Adipocyte (in vitro differentiated cells): ENCODE results near the gene AVPR2.

ENCODE experiments used
- DNase-seq: peaks from one replicate; pipeline ENCODE4 v3.0.0-alpha.2; 2015; ENCODE audit warnings: low read depth
- H3K27me3 ChIP-seq: replicated peaks from 2 replicates; pipeline ENCODE4 v1.7.0; 2013; ENCODE audit warnings: mild to moderate bottlenecking, low read length, moderate library complexity; ENCODE audit not compliant: control insufficient read depth, insufficient read depth
- H3K36me3 ChIP-seq: 2 replicates; pipeline ENCODE4 v1.7.0; 2013; ENCODE audit warnings: low read length, mild to moderate bottlenecking, moderate library complexity; ENCODE audit not compliant: control insufficient read depth, insufficient read depth, severe bottlenecking
- H3K4me1 ChIP-seq: 2 replicates; pipeline ENCODE4 v1.7.0; 2013; ENCODE audit warnings: mild to moderate bottlenecking, low read length, moderate library complexity; ENCODE audit not compliant: control insufficient read depth, insufficient read depth
- H3K4me3 ChIP-seq: 2 replicates; pipeline ENCODE4 v1.7.0; 2013; ENCODE audit warnings: mild to moderate bottlenecking, low read length, moderate library complexity
- H3K9ac ChIP-seq: 2 replicates; pipeline ENCODE4 v1.7.0; 2013; ENCODE audit warnings: mild to moderate bottlenecking, low read length, moderate library complexity
- H3K9me3 ChIP-seq: 2 replicates; pipeline ENCODE4 v1.7.0; 2013; ENCODE audit warnings: mild to moderate bottlenecking, low read length, moderate library complexity; ENCODE audit not compliant: control insufficient read depth

Gene AVPR2

GRCh38 chrX:153939573-153939972 lies 35.1 kb downstream of the AVPR2 start:
- H3K4me1 ChIP-seq = no peaks in the 10 kb centered on the region
- H3K4me3 ChIP-seq = no peak overlapping the region
- H3K27me3 ChIP-seq = peaks cover 14% of the 10 kb centered on the region
- H3K9ac ChIP-seq = no peak overlapping the region
- no peaks in the 10 kb centered on the region for H3K9me3 ChIP-seq
- H3K36me3 ChIP-seq = no peaks in the 10 kb centered on the region
- no peak for DNase-seq

DNA sequence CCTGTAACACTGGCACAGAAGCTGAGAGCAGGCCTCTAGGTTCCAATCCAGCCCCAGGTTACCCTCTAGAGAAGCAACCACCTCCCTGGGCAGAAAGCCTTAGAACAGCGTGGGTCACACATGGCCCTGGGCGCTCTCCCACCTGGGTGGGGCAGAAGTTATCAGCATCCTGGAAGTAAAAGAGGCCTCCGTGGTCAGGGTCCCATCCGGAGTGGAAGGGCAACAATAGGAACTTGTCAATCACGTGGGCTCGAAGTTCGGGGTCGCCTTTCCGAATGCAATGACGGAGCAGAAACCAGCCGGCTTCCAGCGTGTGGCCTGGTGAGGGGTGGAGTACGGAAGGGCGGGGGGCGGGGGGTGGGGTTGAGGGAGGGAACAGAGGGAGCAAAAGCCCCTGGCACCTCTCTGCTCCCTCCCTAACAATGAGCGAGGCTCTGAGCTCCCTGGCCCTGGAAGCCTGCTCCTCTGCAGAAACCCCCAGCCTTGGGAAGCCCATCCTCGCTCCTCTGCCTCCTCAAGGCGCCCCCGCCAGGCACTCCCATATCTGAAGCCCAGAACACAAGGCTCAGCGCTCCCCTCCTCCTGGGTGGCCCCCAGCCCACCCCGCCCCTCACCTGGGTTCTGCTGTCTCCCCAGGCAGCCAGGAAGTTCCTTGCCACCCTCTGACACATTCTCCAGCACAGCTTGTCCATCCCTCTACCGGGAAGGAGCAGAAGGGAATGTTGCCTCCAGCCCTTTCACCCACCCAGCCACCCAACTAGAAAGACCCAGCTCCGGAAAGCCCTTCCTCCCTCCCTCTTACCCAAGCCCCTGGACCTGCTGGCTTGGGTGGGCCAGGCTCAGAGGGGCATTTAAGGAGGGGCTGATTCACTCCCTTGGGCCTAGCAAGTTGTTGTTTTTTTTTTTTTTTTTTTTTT lies 37.1 kb downstream of the AVPR2 start:
- Histone ChIP-seq H3K9ac (no peak overlapping the region), H3K4me3 (no peak overlapping the region), H3K9me3 (no peaks in the 10 kb centered on the region), H3K36me3 (no peaks in the 10 kb centered on the region), H3K4me1 (no peaks in the 10 kb centered on the region), H3K27me3 (peaks cover 14% of the 10 kb centered on the region)
- no peak for DNase-seq

- no peak for DNase-seq
- H3K27me3 ChIP-seq = peaks cover 14% of the 10 kb centered on the region
- peaks cover 15% of the 10 kb centered on the region for H3K36me3 ChIP-seq
- H3K9ac ChIP-seq = no peak within 1 kb of the TSS
- peak within 1 kb of the TSS; percentile 27 for H3K4me3 ChIP-seq
- H3K4me1 ChIP-seq = no peaks in the 10 kb centered on the region
- no peaks in the 10 kb centered on the region for H3K9me3 ChIP-seq
Observed at GRCh38 chrX:153944140-153944799, 39.8 kb downstream of the AVPR2 start, which contains the start of gene RENBP. Gene RENBP (minus strand): TSS chrX:153944643. CDS start chrX:153944610, 33 bp downstream.

DNA sequence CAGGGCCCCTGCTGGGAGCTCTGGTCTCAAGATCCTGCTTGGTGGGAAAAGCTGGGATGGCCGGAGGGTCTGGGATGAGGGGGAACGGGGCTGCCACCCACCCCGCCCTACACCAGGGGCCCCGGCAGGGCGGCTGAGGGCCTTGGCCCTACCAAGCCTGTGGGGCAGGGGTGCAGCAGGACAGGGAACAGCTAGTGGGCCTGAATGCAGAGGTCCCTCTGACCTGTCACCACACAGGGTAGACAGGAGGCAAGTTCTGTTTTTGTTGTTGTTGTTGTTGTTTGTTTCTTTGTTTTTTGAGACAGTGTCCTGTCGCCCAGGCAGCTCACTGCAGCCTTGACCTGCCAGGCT lies 40.3 kb downstream of the AVPR2 start:
- DNase-seq = no peak
- no peak overlapping the region for H3K4me3 ChIP-seq
- no peaks in the 10 kb centered on the region for H3K4me1 ChIP-seq
- H3K9me3 ChIP-seq = no peaks in the 10 kb centered on the region
- H3K27me3 ChIP-seq = peaks cover 10% of the 10 kb centered on the region
- H3K9ac ChIP-seq = no peak overlapping the region
- H3K36me3 ChIP-seq = peaks cover 20% of the 10 kb centered on the region

DNA sequence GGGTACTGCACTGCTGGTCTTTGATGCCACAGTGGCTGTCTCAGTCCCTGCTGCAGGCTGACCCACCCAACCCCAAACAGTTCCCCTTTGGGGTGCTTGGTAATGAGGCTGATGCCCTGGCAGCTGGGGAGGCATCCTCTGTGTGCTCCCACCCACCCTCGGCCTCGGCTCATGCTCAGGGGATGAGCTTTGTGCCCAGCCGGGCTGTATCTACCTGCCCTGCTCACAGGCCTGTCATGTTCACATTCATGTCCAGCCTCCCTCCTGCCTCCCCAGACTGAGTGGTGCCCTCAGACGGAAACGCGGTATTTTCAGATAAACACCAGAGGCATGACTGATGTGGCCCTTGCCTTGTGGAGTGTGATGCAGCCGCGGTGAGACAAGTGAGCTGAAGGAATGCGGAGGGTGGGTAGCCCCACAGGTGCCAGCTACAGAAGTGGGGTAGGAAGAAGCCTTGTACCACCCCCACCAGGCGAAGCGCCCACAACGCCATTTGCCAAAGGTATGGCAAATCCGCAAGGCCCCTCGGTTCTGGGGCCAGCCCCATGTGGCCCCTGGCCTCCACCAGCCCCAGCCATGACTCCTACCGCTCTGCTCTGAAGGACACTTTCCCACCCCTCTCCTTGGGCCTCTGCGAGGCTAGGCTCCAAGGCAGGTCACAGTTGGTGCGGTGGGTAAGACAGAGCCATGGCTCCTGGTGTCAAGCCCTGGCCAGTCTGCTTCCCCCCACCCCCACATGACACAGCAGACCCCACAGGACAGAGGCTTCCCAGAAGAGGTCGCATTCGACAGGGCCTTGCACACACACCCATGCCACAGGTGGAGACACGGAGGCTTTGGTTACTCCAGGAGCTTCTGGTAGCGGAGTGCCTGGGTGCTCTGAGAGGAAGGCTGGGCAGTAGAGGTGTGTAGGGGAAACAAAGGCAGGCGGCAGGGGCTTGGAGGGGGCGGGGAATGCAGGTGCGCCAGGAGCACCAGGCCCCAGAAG lies 41.8 kb downstream of the AVPR2 start:
- H3K4me1 ChIP-seq = no peaks in the 10 kb centered on the region
- no peak overlapping the region for H3K9ac ChIP-seq
- H3K9me3 ChIP-seq = no peaks in the 10 kb centered on the region
- peaks cover 8% of the 10 kb centered on the region for H3K27me3 ChIP-seq
- no peak for DNase-seq
- peaks cover 35% of the 10 kb centered on the region for H3K36me3 ChIP-seq
- H3K4me3 ChIP-seq = no peak overlapping the region

DNA sequence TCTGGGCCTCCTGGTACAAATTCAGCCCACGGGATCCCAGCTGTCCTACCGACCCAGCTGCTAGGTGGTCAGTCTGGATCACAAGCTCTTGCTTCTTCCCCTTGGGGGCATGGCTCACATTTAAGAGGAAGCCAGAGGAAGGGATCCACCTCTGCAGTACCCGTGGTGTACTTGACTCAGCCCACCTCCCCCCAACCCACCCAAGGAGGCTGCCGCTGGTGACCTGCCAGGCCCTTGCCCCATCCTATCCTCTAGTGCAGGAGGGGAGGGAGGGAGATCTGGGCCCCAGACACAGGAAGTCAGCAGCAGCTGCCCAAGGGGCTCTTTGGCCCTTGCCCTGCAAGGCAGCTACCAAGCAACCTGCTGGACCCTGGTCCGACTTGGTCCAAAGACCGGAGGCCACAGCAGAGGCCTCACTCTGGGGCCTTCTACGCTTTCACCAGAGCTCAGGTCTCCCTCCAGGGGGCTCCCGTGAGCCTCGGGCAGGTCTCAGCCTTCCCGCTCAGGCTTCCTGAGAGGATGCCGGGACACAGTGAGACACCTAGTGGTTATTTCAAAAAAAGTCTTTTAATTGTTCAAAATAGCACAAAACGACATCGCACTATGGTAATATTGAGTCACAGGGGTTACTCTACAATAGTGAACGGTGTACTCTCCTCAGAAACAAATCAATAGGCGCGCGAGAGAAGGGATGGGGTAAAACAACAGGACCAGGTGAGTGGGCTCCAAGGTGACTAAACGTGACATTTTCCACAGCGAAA lies 42.7 kb downstream of the AVPR2 start:
- Histone ChIP-seq H3K27me3 (peaks cover 8% of the 10 kb centered on the region), H3K4me1 (no peaks in the 10 kb centered on the region), H3K9me3 (no peaks in the 10 kb centered on the region), H3K36me3 (peaks cover 44% of the 10 kb centered on the region), H3K4me3 (no peak overlapping the region), H3K9ac (no peak overlapping the region)
- peak; percentile 83 for DNase-seq

- Histone ChIP-seq H3K9me3 (no peaks in the 10 kb centered on the region), H3K27me3 (peaks cover 8% of the 10 kb centered on the region), H3K4me3 (no peak overlapping the region), H3K36me3 (peaks cover 53% of the 10 kb centered on the region), H3K4me1 (no peaks in the 10 kb centered on the region), H3K9ac (no peak overlapping the region)
- DNase-seq = no peak
Observed at GRCh38 chrX:153948002-153948466, 43.6 kb downstream of the AVPR2 start.

GRCh38 chrX:153948847-153949805 lies 44.7 kb downstream of the AVPR2 start:
- no peaks in the 10 kb centered on the region for H3K9me3 ChIP-seq
- H3K9ac ChIP-seq = no peak overlapping the region
- peaks cover 2% of the 10 kb centered on the region for H3K27me3 ChIP-seq
- DNase-seq = no peak
- no peaks in the 10 kb centered on the region for H3K4me1 ChIP-seq
- no peak overlapping the region for H3K4me3 ChIP-seq
- H3K36me3 ChIP-seq = peaks cover 60% of the 10 kb centered on the region

DNA sequence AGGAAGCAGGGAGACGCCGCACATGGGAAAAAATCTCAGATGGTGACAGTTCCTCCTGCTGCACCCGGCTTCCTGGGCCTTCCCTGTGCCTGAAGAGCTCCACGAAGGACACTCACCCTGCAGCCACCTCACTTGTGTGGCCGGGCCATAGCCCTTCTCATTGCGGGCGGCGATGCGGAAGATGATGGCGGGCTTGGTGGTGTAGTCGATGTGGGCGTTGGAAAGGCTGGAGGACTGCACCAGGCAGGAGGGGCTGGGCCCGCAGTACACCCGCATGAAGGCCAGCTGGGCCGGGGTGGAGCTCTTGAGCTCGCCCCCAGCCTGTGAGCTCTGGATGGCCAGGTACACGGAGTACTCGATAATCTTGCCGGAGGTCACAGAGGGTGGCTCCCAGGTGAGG lies 45.7 kb downstream of the AVPR2 start:
- DNase-seq = no peak
- H3K9ac ChIP-seq = no peak overlapping the region
- no peak overlapping the region for H3K4me3 ChIP-seq
- no peaks in the 10 kb centered on the region for H3K27me3 ChIP-seq
- peaks cover 70% of the 10 kb centered on the region for H3K36me3 ChIP-seq
- H3K4me1 ChIP-seq = no peaks in the 10 kb centered on the region
- H3K9me3 ChIP-seq = no peaks in the 10 kb centered on the region
